Endodermal cell (in vitro differentiated cells): ENCODE data around the gene CACNA1S. TPM values are rescaled to one million over a fixed set of nuclear protein-coding genes. Genes with fewer than 3 reads are reported as not detected.
A peak's percentile ranks its signal among the peaks of the same experiment; 100 is the strongest.

Source experiments
- DNase-seq: peaks from one replicate; pipeline ENCODE4 v3.0.0-alpha.2; 2017
- H3K27ac ChIP-seq: 2 replicates; pipeline ENCODE4 v1.5.1; 2013; ENCODE audit warnings: mild to moderate bottlenecking, low read depth, low read length, moderate library complexity
- H3K27me3 ChIP-seq: 2 replicates; pipeline ENCODE4 v1.6.1; 2013; ENCODE audit warnings: mild to moderate bottlenecking, low read length, moderate library complexity; ENCODE audit not compliant: insufficient read depth, control insufficient read depth, poor library complexity, severe bottlenecking
- H3K36me3 ChIP-seq: 2 replicates; pipeline ENCODE4 v1.7.0; 2013; ENCODE audit warnings: mild to moderate bottlenecking, low read length, moderate library complexity; ENCODE audit not compliant: control insufficient read depth, insufficient read depth
- H3K4me1 ChIP-seq: one replicate; pipeline ENCODE4 v1.7.0; 2013; ENCODE audit warnings: low read length; ENCODE audit not compliant: control insufficient read depth, insufficient read depth
- H3K4me3 ChIP-seq: 2 replicates; pipeline ENCODE4 v1.5.1; 2013; ENCODE audit warnings: mild to moderate bottlenecking, low read length, moderate library complexity
- H3K9ac ChIP-seq: 2 replicates; pipeline ENCODE4 v1.6.1; 2013; ENCODE audit warnings: mild to moderate bottlenecking, low read length, moderate library complexity; ENCODE audit not compliant: poor library complexity, severe bottlenecking; ENCODE audit errors: extremely low read depth
- H3K9me3 ChIP-seq: 2 replicates; pipeline ENCODE4 v1.6.1; 2013; ENCODE audit warnings: mild to moderate bottlenecking, low read length, moderate library complexity; ENCODE audit not compliant: control insufficient read depth
- H3K27ac Mint-ChIP-seq: 2 replicates; pipeline ENCODE4 v1.8.0; 2020; ENCODE audit warnings: mixed read lengths
- H3K27me3 Mint-ChIP-seq: 2 replicates; pipeline ENCODE4 v1.8.0; 2021; ENCODE audit warnings: mild to moderate bottlenecking, mixed read lengths; ENCODE audit not compliant: insufficient read depth
- H3K36me3 Mint-ChIP-seq: 2 replicates; pipeline ENCODE4 v1.8.0; 2020; ENCODE audit warnings: low read depth, mixed read lengths
- H3K4me1 Mint-ChIP-seq: 2 replicates; pipeline ENCODE4 v1.8.0; 2020; ENCODE audit warnings: mixed read lengths
- H3K4me3 Mint-ChIP-seq: 2 replicates; pipeline ENCODE4 v1.8.0; 2020; ENCODE audit warnings: mild to moderate bottlenecking, moderate library complexity, mixed read lengths
- H3K9me3 Mint-ChIP-seq: 2 replicates; pipeline ENCODE4 v1.8.0; 2020; ENCODE audit warnings: mild to moderate bottlenecking, mixed read lengths
- WGBS, 2 experiments: methylation state at CpG; one replicate each; pipeline versions ENCODE4 v1.1.5 to v1.1.7; 2013; ENCODE audit warnings: missing lambda C conversion rate in 2 of 2, mixed read lengths in 1 of 2; ENCODE audit not compliant: insufficient coverage in 1 of 2, insufficient read length in 1 of 2; 5-methylcytosine and 5-hydroxymethylcytosine counted together
- total RNA-seq, 2 donors: library from RNA; stranded (reverse); fragmentation: NEBNext Ultra II Directional in 1 of 2; extraction: Animal tissue kit (Norgen Biotek cat#: 25700) in 1 of 2; gene quantifications; 2 replicates in 1 of 2; 3 replicates in 1 of 2; pipeline ENCODE4 v1.2.1, GENCODE V29; 2021
- TF ChIP-seq, protein P1 (sequence below): fragments of 200-600 bp; sonication (generic); conservative IDR thresholded peaks from 2 replicates; pipeline ENCODE4 v1.5.0; 2021; ENCODE audit warnings: antibody characterized with exemption, mild to moderate bottlenecking

The CACNA1S gene
- total RNA-seq, 2 donors from 2014 or later: 0.11 to 0.13 TPM

DNA sequence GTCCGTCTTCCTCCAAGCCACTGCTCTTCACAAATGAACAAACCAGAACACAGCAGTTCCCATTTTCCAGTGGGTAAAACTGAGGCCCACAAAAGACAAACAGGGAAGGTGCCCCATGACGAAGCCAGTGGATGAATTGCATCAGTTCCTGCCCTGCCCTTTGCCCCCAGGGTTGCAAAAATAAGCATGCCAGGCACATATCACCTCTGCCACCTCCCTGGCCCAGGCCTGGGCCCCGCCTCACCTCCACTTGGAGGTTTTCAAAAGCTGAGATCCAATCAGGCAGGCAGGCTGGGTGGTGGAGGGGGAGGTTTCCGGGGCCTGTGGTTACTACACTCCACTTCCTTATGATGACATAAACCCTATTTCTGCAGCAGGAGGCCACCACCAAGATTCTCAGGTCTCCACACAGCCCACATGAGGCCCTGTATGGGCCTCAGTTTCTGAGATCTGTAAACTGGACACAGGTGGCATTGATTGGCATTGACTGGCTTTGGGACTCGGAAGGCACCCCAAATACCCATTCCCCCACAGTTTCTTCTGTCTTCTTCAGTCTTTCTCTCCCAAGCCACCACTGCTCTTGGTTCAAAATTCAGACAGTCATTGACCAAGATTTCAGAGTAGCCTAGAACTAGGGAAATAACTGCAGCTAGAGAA lies 92.8 kb downstream of the CACNA1S start:
- peak overlapping the region; percentile 45 for H3K27ac Mint-ChIP-seq
- Histone ChIP-seq H3K4me1 (peaks cover 22% of the 10 kb centered on the region), H3K4me3 (no peak overlapping the region), H3K27ac (no peak overlapping the region), H3K9me3 (no peaks in the 10 kb centered on the region), H3K36me3 (no peaks in the 10 kb centered on the region), H3K27me3 (peaks cover 27% of the 10 kb centered on the region), H3K9ac (no peak overlapping the region)
- DNase-seq: peak; percentile 45
- no peak overlapping the region for H3K4me3 Mint-ChIP-seq
- H3K36me3 Mint-ChIP-seq: no peaks in the 10 kb centered on the region
- no peaks in the 10 kb centered on the region for H3K9me3 Mint-ChIP-seq
- peaks cover 23% of the 10 kb centered on the region for H3K27me3 Mint-ChIP-seq
- TF ChIP-seq, protein P1, sequence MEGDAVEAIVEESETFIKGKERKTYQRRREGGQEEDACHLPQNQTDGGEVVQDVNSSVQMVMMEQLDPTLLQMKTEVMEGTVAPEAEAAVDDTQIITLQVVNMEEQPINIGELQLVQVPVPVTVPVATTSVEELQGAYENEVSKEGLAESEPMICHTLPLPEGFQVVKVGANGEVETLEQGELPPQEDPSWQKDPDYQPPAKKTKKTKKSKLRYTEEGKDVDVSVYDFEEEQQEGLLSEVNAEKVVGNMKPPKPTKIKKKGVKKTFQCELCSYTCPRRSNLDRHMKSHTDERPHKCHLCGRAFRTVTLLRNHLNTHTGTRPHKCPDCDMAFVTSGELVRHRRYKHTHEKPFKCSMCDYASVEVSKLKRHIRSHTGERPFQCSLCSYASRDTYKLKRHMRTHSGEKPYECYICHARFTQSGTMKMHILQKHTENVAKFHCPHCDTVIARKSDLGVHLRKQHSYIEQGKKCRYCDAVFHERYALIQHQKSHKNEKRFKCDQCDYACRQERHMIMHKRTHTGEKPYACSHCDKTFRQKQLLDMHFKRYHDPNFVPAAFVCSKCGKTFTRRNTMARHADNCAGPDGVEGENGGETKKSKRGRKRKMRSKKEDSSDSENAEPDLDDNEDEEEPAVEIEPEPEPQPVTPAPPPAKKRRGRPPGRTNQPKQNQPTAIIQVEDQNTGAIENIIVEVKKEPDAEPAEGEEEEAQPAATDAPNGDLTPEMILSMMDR: no peak
- peaks cover 61% of the 10 kb centered on the region for H3K4me1 Mint-ChIP-seq
- 86 to 96% methylated on average over 2 to 3 of the region's 5 CpGs for WGBS, 2 experiments

DNA sequence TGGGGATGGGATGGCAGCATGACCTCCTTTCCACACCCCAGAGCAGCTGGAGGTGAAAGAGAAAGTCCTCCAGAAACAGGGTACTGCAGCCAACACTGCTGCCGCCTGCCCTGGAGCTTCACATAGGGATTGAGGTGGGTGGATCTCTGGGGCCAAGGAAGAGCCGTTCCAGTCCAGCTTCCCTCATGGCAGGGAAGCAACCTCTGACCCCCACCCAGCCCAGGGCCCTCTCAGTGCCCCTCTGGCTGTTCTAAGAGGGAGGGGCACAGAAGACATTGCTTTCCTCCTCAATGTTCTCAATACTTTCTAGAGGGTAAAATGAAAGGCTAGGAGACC lies 94.4 kb downstream of the CACNA1S start:
- H3K27me3 ChIP-seq: peaks cover 24% of the 10 kb centered on the region
- no peak for DNase-seq
- no peaks in the 10 kb centered on the region for H3K36me3 ChIP-seq
- no peaks in the 10 kb centered on the region for H3K36me3 Mint-ChIP-seq
- TF ChIP-seq, protein P1: no peak
- H3K4me3 ChIP-seq: no peak overlapping the region
- H3K9ac ChIP-seq: no peak overlapping the region
- peaks cover 16% of the 10 kb centered on the region for H3K27me3 Mint-ChIP-seq
- H3K4me3 Mint-ChIP-seq: no peak overlapping the region
- no peak overlapping the region for H3K27ac ChIP-seq
- H3K4me1 ChIP-seq: peaks cover 22% of the 10 kb centered on the region
- peaks cover 56% of the 10 kb centered on the region for H3K4me1 Mint-ChIP-seq
- H3K27ac Mint-ChIP-seq: no peak overlapping the region
- WGBS, 2 experiments: 83 to 88% methylated on average over 2 of the region's 2 CpGs
- H3K9me3 ChIP-seq: no peaks in the 10 kb centered on the region
- no peaks in the 10 kb centered on the region for H3K9me3 Mint-ChIP-seq

DNA sequence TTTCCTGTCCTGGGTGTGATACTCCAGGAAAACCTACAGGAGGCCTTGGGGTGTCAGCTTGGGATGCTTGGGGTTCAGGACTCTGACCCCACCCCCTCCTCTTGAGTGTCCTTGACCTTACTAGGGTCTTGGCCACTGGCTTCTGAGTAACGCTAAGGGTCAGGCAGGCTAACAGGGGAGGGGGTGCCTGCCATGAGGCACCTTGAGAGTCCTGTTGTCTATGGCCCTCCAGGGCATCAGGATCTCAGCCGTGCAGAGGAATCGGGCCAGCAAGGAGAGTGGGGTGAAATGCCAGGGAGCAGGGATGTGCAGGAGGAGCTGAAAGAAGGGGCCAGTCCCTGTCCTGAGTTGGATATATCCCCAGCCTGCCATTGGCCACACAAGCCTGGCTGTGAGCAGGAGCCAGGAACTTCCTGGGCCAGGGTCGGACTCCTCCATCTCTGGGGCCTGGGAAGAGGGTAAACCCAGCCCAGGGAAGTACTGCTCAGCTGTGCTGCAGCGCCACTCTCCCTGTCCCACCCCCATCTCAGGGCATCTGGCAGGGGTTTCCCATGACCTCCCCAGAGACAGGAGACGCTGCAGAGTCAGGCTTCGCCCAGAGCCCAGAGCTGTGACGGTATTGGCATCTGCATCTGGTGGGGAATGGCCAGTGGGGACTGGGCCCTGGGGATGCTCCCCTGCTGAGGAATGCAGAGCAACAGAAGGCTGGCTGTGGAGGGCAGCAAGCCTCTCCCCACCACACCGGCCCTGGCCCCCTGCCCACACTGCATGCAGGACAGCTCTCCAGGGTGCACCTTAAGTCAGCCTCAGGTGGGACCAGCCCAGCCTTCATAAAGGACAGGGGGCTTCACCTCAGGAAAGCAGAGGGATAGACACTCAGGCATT lies 95.0 kb downstream of the CACNA1S start:
- H3K4me1 Mint-ChIP-seq: peaks cover 51% of the 10 kb centered on the region
- TF ChIP-seq, protein P1: no peak

More for the DNA sequence above, 95.0 kb downstream of the CACNA1S start:
- H3K4me1 ChIP-seq: peaks cover 22% of the 10 kb centered on the region
- Mint-ChIP-seq H3K27me3 (peaks cover 10% of the 10 kb centered on the region), H3K36me3 (no peaks in the 10 kb centered on the region), H3K27ac (peak overlapping the region; percentile 30), H3K4me3 (no peak overlapping the region), H3K9me3 (no peaks in the 10 kb centered on the region)
- H3K4me3 ChIP-seq: no peak overlapping the region
- H3K9ac ChIP-seq: no peak overlapping the region
- no peaks in the 10 kb centered on the region for H3K36me3 ChIP-seq
- WGBS, 2 experiments: 89 to 93% methylated on average over 3 to 9 of the region's 9 CpGs
- peak overlapping the region; percentile 62 for H3K27ac ChIP-seq
- DNase-seq: peak; percentile 58
- peaks cover 18% of the 10 kb centered on the region for H3K27me3 ChIP-seq
- H3K9me3 ChIP-seq: no peaks in the 10 kb centered on the region
